Aorta (tissue), 5 donors: Measurements from ENCODE around the gene KLK1. TPM values are rescaled to one million over a fixed set of nuclear protein-coding genes. Genes with fewer than 3 reads are reported as not detected.

Experiments used
- ATAC-seq: fragments of 200-7000 bp; cut with Tn5 transposase; one replicate; pipeline ENCODE4 v1.9.1; 2022; ENCODE audit warnings: moderate library complexity; ENCODE audit not compliant: low FRiP score
- DNase-seq, 2 donors: peaks; one replicate each; pipeline ENCODE4 v3.0.0-alpha.2; 2020
- H3K27ac ChIP-seq, 2 donors: one replicate each; pipeline ENCODE4 v1.5.1; 2013; ENCODE audit warnings: low read length in 2 of 2, mild to moderate bottlenecking in 2 of 2, moderate library complexity in 2 of 2, control low read depth in 1 of 2, inconsistent platforms in 1 of 2, low read depth in 1 of 2
- H3K27me3 ChIP-seq, 2 donors: one replicate each; pipeline ENCODE4 v1.6.1; 2013; ENCODE audit warnings: control low read depth in 1 of 2, low read length in 1 of 2, mild to moderate bottlenecking in 1 of 2, moderate library complexity in 1 of 2; ENCODE audit not compliant: insufficient read depth in 2 of 2, control insufficient read depth in 1 of 2
- H3K36me3 ChIP-seq, 2 donors: one replicate each; pipeline ENCODE4 v1.6.1; 2013; ENCODE audit warnings: control low read depth in 1 of 2, low read length in 1 of 2, mild to moderate bottlenecking in 1 of 2; ENCODE audit not compliant: insufficient read depth in 2 of 2, control insufficient read depth in 1 of 2
- H3K4me1 ChIP-seq, 2 donors: one replicate each; pipeline ENCODE4 v1.6.1; 2013; ENCODE audit warnings: low read length in 2 of 2, control low read depth in 1 of 2, mild to moderate bottlenecking in 1 of 2, moderate library complexity in 1 of 2; ENCODE audit not compliant: insufficient read depth in 2 of 2, control insufficient read depth in 1 of 2
- H3K4me3 ChIP-seq, 2 donors: one replicate each; pipeline ENCODE4 v1.5.1; 2013; ENCODE audit warnings: low read length in 2 of 2, control low read depth in 1 of 2, mild to moderate bottlenecking in 1 of 2
- H3K9me3 ChIP-seq: one replicate; pipeline ENCODE4 v1.6.1; 2013; ENCODE audit warnings: mild to moderate bottlenecking, low read length; ENCODE audit not compliant: control insufficient read depth
- WGBS, 2 donors: extraction: QIAGEN DNeasy Blood & Tissue Kit; methylation state at CpG; one replicate each; pipeline ENCODE4 v1.1.7; 2013; 5-methylcytosine and 5-hydroxymethylcytosine counted together
- intact Hi-C, 2 donors: fragments of 100-400 bp; cut with DNase I; formaldehyde crosslinking; loops; one replicate each; pipeline versions ENCODE4 v1.14.2 to v1.15.0; 2022
- polyA plus RNA-seq, 2 donors: library from polyadenylated mRNA; stranded (reverse); fragments of 200-250 nt; gene quantifications; one replicate each; pipeline ENCODE4 v1.2.3, GENCODE V29; 2013
- total RNA-seq, 2 donors: library from RNA; stranded (reverse); fragmentation: NEBNext Ultra II Directional; extraction: Animal tissue kit (Norgen Biotek cat#: 25700); gene quantifications; one replicate each; pipeline ENCODE4 v1.2.1, GENCODE V29; 2021
- donor health status: healthy with polysubstance abuse.
- donor health status: Bipolar disorder and iron deficiency.
- donor health status: DM: no; HTN: no; CAD: no.
- donor health status: DM: no; HTN: no; CAD: no.
- donor health status: DM: yes; HTN: yes; CAD: no.

Gene KLK1
- total and polyA plus RNA-seq, 4 donors, result 0.81 to 6.3 (median 2.1) TPM

- DNase-seq (peak in 1 of 2 donors; percentile 21), ATAC-seq (no peak)
- intact Hi-C loops, result no loop called here
- 76 to 77% methylated on average over 10 of the region's 10 CpGs for WGBS, 2 donors
- H3K4me3 ChIP-seq, result no peak overlapping the region
- H3K36me3 ChIP-seq, result no peaks in the 10 kb centered on the region
- H3K27ac ChIP-seq, result no peak overlapping the region
- H3K4me1 ChIP-seq, result no peaks in the 10 kb centered on the region
- H3K9me3 ChIP-seq, result peaks cover 5% of the 10 kb centered on the region
- no peaks in the 10 kb centered on the region for H3K27me3 ChIP-seq
These were observed 16.4 kb upstream of the KLK1 start for GRCh38 chr19:50839712-50840655.

- no peak for DNase-seq
- Histone ChIP-seq H3K9me3 (peaks cover 1% of the 10 kb centered on the region), H3K4me1 (no peaks in the 10 kb centered on the region), H3K27me3 (no peaks in the 10 kb centered on the region), H3K4me3 (no peak overlapping the region), H3K27ac (no peak overlapping the region), H3K36me3 (no peaks in the 10 kb centered on the region)
- WGBS, 2 donors, result 11 to 16% methylated on average over 6 of the region's 6 CpGs
- no peak for ATAC-seq
- intact Hi-C loops, result no loop called here
These were observed 14.7 kb upstream of the KLK1 start for GRCh38 chr19:50838239-50838638.

- no peaks in the 10 kb centered on the region for H3K36me3 ChIP-seq
- 76 to 85% methylated on average over 10 of the region's 10 CpGs for WGBS, 2 donors
- DNase-seq, result peak; percentile 17 to 52
- no peak overlapping the region for H3K27ac ChIP-seq
- no peak overlapping the region for H3K4me3 ChIP-seq
- H3K27me3 ChIP-seq, result no peaks in the 10 kb centered on the region
- peaks cover under 1% of the 10 kb centered on the region for H3K9me3 ChIP-seq
- intact Hi-C loops, result no loop called here
- no peaks in the 10 kb centered on the region for H3K4me1 ChIP-seq
- no peak for ATAC-seq
These were observed 13.7 kb upstream of the KLK1 start for GRCh38 chr19:50837300-50837699.

- no peak overlapping the region for H3K4me3 ChIP-seq
These were observed 13.1 kb upstream of the KLK1 start for GRCh38 chr19:50836543-50837195.

GRCh38 chr19:50835785-50836542, 12.4 kb upstream of the KLK1 start:
- H3K36me3 ChIP-seq, result no peaks in the 10 kb centered on the region
- H3K4me1 ChIP-seq, result no peaks in the 10 kb centered on the region
- peak overlapping the region in 1 of 2 donors; percentile 27 for H3K4me3 ChIP-seq
- WGBS, 2 donors, result 2 to 3% methylated on average over 52 to 67 of the region's 67 CpGs
- H3K9me3 ChIP-seq, result no peaks in the 10 kb centered on the region
- H3K27me3 ChIP-seq, result no peaks in the 10 kb centered on the region
- ATAC-seq (peak; percentile 69), DNase-seq (peak; percentile 69 to 87)
- H3K27ac ChIP-seq, result no peak overlapping the region
- intact Hi-C loops, result no loop called here

More at GRCh38 chr19:50836543-50837195, 13.1 kb upstream of the KLK1 start:
- WGBS, 2 donors, result 28 to 31% methylated on average over 17 to 19 of the region's 19 CpGs
- Histone ChIP-seq H3K36me3 (no peaks in the 10 kb centered on the region), H3K27ac (no peak overlapping the region), H3K4me1 (no peaks in the 10 kb centered on the region), H3K9me3 (no peaks in the 10 kb centered on the region), H3K27me3 (no peaks in the 10 kb centered on the region)
- DNase-seq (peak in 1 of 2 donors; percentile 22), ATAC-seq (no peak)
- intact Hi-C loops, result no loop called here

- no peaks in the 10 kb centered on the region for H3K4me1 ChIP-seq
- DNase-seq (no peak), ATAC-seq (no peak)
- no peak overlapping the region for H3K27ac ChIP-seq
- 30 to 31% methylated on average over 13 of the region's 13 CpGs for WGBS, 2 donors
- no peaks in the 10 kb centered on the region for H3K36me3 ChIP-seq
- intact Hi-C loops, result no loop called here
- no peaks in the 10 kb centered on the region for H3K27me3 ChIP-seq
- no peaks in the 10 kb centered on the region for H3K9me3 ChIP-seq
- H3K4me3 ChIP-seq, result peak overlapping the region in 1 of 2 donors; percentile 27
These were observed 11.7 kb upstream of the KLK1 start for GRCh38 chr19:50835103-50835784.

- Histone ChIP-seq H3K27me3 (no peaks in the 10 kb centered on the region), H3K4me1 (no peaks in the 10 kb centered on the region), H3K9me3 (no peaks in the 10 kb centered on the region), H3K4me3 (no peak overlapping the region), H3K27ac (no peak overlapping the region), H3K36me3 (no peaks in the 10 kb centered on the region)
- 95 to 96% methylated on average over 6 of the region's 6 CpGs for WGBS, 2 donors
- intact Hi-C loops, result no loop called here
- DNase-seq (peak in 1 of 2 donors; percentile 4), ATAC-seq (no peak)
These were observed 10.2 kb upstream of the KLK1 start for GRCh38 chr19:50833802-50834167.

- H3K9me3 ChIP-seq, result no peaks in the 10 kb centered on the region
- WGBS, 2 donors, result 69 to 75% methylated on average over 8 of the region's 8 CpGs
- no peak within 1 kb of the TSS for H3K4me3 ChIP-seq
- ATAC-seq (no peak), DNase-seq (peak in 1 of 2 donors; percentile 27)
- no peaks in the 10 kb centered on the region for H3K27me3 ChIP-seq
- H3K4me1 ChIP-seq, result no peaks in the 10 kb centered on the region
- H3K27ac ChIP-seq, result no peak within 1 kb of the TSS
- H3K36me3 ChIP-seq, result no peaks in the 10 kb centered on the region
- intact Hi-C loops, result no loop called here
These were observed 9.7 kb upstream of the KLK1 start, which contains the start of gene KLK15 for GRCh38 chr19:50833117-50833801. Gene KLK15 (minus strand): TSS chr19:50833574. CDS start chr19:50831492, 2,082 bp downstream.
